HCT116 (cell line): ENCODE results near the gene GAL.

Experiments
- CBX3 ChIP-seq: IDR thresholded peaks from 2 replicates; pipeline ENCODE4 v1.6.1; 2012; ENCODE audit warnings: low read depth
- CEBPB ChIP-seq: IDR thresholded peaks from 2 replicates; pipeline ENCODE4 v1.6.1; 2012; ENCODE audit warnings: low read depth
- EZH2 ChIP-seq: fragments of 200-600 bp; sonication (generic); IDR thresholded peaks from 2 replicates; pipeline ENCODE4 v1.6.1; 2017; ENCODE audit warnings: antibody characterized with exemption, mixed run types
- EZH2phosphoT487 ChIP-seq: fragments of 200-600 bp; IDR thresholded peaks from 2 replicates; pipeline ENCODE4 v1.6.1; 2018; ENCODE audit warnings: antibody characterized with exemption, borderline replicate concordance
- FOSL1 ChIP-seq: IDR thresholded peaks from 2 replicates; pipeline ENCODE4 v1.6.1; 2012; ENCODE audit warnings: low read depth
- JUND ChIP-seq: IDR thresholded peaks from 2 replicates; pipeline ENCODE4 v1.6.1; 2012
- POLR2A ChIP-seq: IDR thresholded peaks from 2 replicates; pipeline ENCODE4 v1.7.0; 2011; ENCODE audit warnings: borderline replicate concordance; ENCODE audit not compliant: insufficient read depth, insufficient read length; ENCODE audit errors: extremely low read depth
- POLR2AphosphoS5 ChIP-seq: IDR thresholded peaks from 2 replicates; pipeline ENCODE4 v1.6.1; 2011; ENCODE audit warnings: mild to moderate bottlenecking, low read depth, low read length, moderate library complexity
- RAD21 ChIP-seq: IDR thresholded peaks from 2 replicates; pipeline ENCODE4 v1.6.1; 2012; ENCODE audit warnings: low read depth, mild to moderate bottlenecking
- SIN3A ChIP-seq: IDR thresholded peaks from 2 replicates; pipeline ENCODE4 v1.6.1; 2012; ENCODE audit warnings: low read depth
- SP1 ChIP-seq: IDR thresholded peaks from 2 replicates; pipeline ENCODE4 v1.6.1; 2012; ENCODE audit warnings: low read depth
- ZFX ChIP-seq: fragments of 450-650 bp; IDR thresholded peaks from 2 replicates; pipeline ENCODE4 v1.6.1; 2017
- TF ChIP-seq, protein P1 (sequence below), 3 experiments: fragments of 200-600 bp in 1 of 3; sonication (generic) in 1 of 3; IDR thresholded peaks in 2 of 3; conservative IDR thresholded peaks in 1 of 3; 2 replicates each; pipeline ENCODE4 v1.5.1; 2012 to 2017; ENCODE audit warnings: low read depth in 2 of 3, low read length in 2 of 3, antibody characterized with exemption in 1 of 3, borderline replicate concordance in 1 of 3, control low read depth in 1 of 3, mild to moderate bottlenecking in 1 of 3, mixed read lengths in 1 of 3, mixed run types in 1 of 3, moderate library complexity in 1 of 3; ENCODE audit not compliant: insufficient read depth in 1 of 3
- TF ChIP-seq, protein P2 (sequence below): IDR thresholded peaks from 2 replicates; pipeline ENCODE4 v1.6.1; 2012; ENCODE audit warnings: low read depth

DNA sequence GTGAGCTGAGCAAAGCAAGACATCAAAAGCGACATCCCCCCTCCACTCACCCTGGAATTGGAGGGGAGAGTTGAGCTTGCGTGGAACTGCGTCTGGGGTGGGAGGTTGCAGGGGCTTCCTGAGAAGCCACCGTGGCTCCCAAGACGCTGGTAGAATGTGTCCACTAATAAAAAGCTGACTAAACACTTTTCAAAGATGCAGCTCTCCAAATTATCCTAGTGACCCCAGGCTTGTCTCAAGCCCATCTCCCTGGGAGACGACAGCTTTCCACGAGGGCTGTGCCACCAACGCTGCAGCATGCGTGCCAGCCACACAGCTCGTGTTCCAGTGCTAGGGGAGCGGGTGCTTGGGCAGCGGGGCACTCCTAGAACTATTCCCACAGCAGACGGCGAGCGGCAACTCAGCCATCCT is 6.3 kb upstream of the GAL start:
- TF ChIP-seq SIN3A: no peak
- TF ChIP-seq EZH2: no peak
- TF ChIP-seq, protein P1, sequence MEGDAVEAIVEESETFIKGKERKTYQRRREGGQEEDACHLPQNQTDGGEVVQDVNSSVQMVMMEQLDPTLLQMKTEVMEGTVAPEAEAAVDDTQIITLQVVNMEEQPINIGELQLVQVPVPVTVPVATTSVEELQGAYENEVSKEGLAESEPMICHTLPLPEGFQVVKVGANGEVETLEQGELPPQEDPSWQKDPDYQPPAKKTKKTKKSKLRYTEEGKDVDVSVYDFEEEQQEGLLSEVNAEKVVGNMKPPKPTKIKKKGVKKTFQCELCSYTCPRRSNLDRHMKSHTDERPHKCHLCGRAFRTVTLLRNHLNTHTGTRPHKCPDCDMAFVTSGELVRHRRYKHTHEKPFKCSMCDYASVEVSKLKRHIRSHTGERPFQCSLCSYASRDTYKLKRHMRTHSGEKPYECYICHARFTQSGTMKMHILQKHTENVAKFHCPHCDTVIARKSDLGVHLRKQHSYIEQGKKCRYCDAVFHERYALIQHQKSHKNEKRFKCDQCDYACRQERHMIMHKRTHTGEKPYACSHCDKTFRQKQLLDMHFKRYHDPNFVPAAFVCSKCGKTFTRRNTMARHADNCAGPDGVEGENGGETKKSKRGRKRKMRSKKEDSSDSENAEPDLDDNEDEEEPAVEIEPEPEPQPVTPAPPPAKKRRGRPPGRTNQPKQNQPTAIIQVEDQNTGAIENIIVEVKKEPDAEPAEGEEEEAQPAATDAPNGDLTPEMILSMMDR (IDR thresholded peaks at IDR 0.05 in 2 of 3, conservative IDR thresholded peaks at IDR 0.05 in 1 of 3; ENCODE audit: borderline replicate concordance in 1 of 3, insufficient read depth in 1 of 3, low read depth in 2 of 3, low read length in 2 of 3): no peak
- TF ChIP-seq, protein P2, sequence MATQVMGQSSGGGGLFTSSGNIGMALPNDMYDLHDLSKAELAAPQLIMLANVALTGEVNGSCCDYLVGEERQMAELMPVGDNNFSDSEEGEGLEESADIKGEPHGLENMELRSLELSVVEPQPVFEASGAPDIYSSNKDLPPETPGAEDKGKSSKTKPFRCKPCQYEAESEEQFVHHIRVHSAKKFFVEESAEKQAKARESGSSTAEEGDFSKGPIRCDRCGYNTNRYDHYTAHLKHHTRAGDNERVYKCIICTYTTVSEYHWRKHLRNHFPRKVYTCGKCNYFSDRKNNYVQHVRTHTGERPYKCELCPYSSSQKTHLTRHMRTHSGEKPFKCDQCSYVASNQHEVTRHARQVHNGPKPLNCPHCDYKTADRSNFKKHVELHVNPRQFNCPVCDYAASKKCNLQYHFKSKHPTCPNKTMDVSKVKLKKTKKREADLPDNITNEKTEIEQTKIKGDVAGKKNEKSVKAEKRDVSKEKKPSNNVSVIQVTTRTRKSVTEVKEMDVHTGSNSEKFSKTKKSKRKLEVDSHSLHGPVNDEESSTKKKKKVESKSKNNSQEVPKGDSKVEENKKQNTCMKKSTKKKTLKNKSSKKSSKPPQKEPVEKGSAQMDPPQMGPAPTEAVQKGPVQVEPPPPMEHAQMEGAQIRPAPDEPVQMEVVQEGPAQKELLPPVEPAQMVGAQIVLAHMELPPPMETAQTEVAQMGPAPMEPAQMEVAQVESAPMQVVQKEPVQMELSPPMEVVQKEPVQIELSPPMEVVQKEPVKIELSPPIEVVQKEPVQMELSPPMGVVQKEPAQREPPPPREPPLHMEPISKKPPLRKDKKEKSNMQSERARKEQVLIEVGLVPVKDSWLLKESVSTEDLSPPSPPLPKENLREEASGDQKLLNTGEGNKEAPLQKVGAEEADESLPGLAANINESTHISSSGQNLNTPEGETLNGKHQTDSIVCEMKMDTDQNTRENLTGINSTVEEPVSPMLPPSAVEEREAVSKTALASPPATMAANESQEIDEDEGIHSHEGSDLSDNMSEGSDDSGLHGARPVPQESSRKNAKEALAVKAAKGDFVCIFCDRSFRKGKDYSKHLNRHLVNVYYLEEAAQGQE: no peak
- TF ChIP-seq POLR2AphosphoS5: no peak
- TF ChIP-seq CBX3: no peak
- no peak for TF ChIP-seq EZH2phosphoT487
- no peak for TF ChIP-seq JUND
- no peak for TF ChIP-seq CEBPB
- no peak for TF ChIP-seq POLR2A
- no peak for TF ChIP-seq FOSL1
- TF ChIP-seq SP1: no peak
- TF ChIP-seq RAD21: no peak
- TF ChIP-seq ZFX: no peak
